ENCODE measurements around the gene ZNF594.

The ZNF594 gene

DNA sequence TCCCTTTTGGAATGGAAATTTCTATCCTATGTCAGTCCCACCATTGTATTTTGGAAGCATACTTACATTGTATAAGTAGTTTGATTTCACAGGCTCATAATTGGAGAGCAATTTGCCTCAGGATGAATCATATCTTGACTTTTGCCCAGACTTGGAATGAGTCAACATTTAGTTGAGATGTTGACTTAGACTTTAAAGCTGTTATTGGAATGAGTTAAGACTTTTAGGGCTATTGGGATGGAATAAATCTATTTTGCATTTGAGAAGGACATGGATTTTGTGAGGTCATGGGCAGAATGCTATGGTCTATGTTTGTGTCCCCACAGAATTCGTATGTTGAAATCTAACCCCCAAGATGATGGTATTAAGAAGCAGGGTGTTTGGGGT is 12.2 kb upstream of the ZNF594 start:
- Histone ChIP-seq H3K36me3 (no peaks in the 10 kb centered on the region), H3K27me3 (ENCODE audit: insufficient read depth, low read depth, severe bottlenecking) (no peaks in the 10 kb centered on the region), H3K4me3 (ENCODE audit: low read depth, low read length) (no peak overlapping the region), H3K9me3 (ENCODE audit: severe bottlenecking) (no peaks in the 10 kb centered on the region), H3K27ac (no peak overlapping the region)
- no peak for TF ChIP-seq CTCF (IDR thresholded peaks at IDR 0.05; ENCODE audit: low read depth, low read length)
- DNase-seq, result no peak

GRCh38 chr17:5203178-5203907 is 11.7 kb upstream of the ZNF594 start:
- TF ChIP-seq CTCF (IDR thresholded peaks at IDR 0.05; ENCODE audit: low read depth, low read length), result no peak
- no peak for DNase-seq
- no peaks in the 10 kb centered on the region for H3K36me3 ChIP-seq
- no peaks in the 10 kb centered on the region for H3K27me3 ChIP-seq (ENCODE audit: insufficient read depth, low read depth, severe bottlenecking)
- no peak overlapping the region for H3K27ac ChIP-seq
- no peaks in the 10 kb centered on the region for H3K9me3 ChIP-seq (ENCODE audit: severe bottlenecking)
- H3K4me3 ChIP-seq (ENCODE audit: low read depth, low read length), result no peak overlapping the region

GRCh38 chr17:5201011-5201410 is 9.3 kb upstream of the ZNF594 start:
- Histone ChIP-seq H3K27ac (no peak overlapping the region), H3K36me3 (no peaks in the 10 kb centered on the region), H3K9me3 (ENCODE audit: severe bottlenecking) (no peaks in the 10 kb centered on the region), H3K27me3 (ENCODE audit: insufficient read depth, low read depth, severe bottlenecking) (no peaks in the 10 kb centered on the region), H3K4me3 (ENCODE audit: low read depth, low read length) (no peak overlapping the region)
- DNase-seq, result no peak
- no peak for TF ChIP-seq CTCF (IDR thresholded peaks at IDR 0.05; ENCODE audit: low read depth, low read length)

DNA sequence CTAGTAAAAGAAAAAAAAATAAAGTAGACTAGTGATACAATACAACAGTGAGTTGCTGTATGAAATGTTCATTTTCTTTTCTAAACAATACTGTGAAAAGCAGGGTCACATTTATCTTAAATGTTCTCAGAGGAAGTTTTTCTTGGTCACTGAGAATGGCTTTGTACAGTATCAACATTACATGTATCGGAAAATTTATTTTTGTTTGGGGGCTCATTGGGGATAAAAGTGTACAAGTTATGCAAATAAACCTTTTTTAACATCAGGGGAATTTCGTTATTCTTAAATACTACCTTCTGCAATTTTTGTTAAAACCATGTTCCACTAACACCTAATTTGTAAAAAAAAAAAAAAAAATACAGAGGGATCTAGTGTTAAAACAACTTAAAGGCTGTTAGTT is 8.7 kb upstream of the ZNF594 start:
- Histone ChIP-seq H3K27ac (no peak overlapping the region), H3K9me3 (ENCODE audit: severe bottlenecking) (no peaks in the 10 kb centered on the region), H3K4me3 (ENCODE audit: low read depth, low read length) (no peak overlapping the region), H3K27me3 (ENCODE audit: insufficient read depth, low read depth, severe bottlenecking) (no peaks in the 10 kb centered on the region), H3K36me3 (no peaks in the 10 kb centered on the region)
- DNase-seq, result no peak
- no peak for TF ChIP-seq CTCF (IDR thresholded peaks at IDR 0.05; ENCODE audit: low read depth, low read length)

GRCh38 chr17:5198472-5198871 is 6.8 kb upstream of the ZNF594 start:
- DNase-seq, result no peak
- no peak for TF ChIP-seq CTCF (IDR thresholded peaks at IDR 0.05; ENCODE audit: low read depth, low read length)
- Histone ChIP-seq H3K9me3 (ENCODE audit: severe bottlenecking) (no peaks in the 10 kb centered on the region), H3K27ac (no peak overlapping the region), H3K36me3 (no peaks in the 10 kb centered on the region), H3K4me3 (ENCODE audit: low read depth, low read length) (no peak overlapping the region), H3K27me3 (ENCODE audit: insufficient read depth, low read depth, severe bottlenecking) (no peaks in the 10 kb centered on the region)

DNA sequence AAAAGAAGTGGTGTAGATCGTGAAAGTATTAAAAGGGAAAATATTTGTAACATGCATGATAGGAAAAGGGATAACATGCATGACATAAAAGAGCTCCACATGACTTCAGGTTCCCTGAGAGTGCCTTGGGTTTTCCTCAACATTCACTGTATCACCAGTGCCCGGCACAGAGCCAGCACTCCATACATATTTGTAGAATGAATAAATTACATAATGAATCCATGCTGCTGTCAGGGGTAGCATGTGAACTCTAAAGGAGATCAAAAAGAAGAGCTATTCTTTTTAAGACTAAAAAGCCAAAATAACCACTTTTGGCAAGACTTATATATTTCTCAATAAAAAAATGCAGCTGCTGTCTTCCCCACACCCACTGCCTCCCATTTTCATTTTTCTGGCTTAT is 2.7 kb upstream of the ZNF594 start:
- no peak for TF ChIP-seq CTCF (IDR thresholded peaks at IDR 0.05; ENCODE audit: low read depth, low read length)
- Histone ChIP-seq H3K36me3 (peaks cover 16% of the 10 kb centered on the region), H3K27ac (no peak overlapping the region), H3K9me3 (ENCODE audit: severe bottlenecking) (peaks cover 6% of the 10 kb centered on the region), H3K4me3 (ENCODE audit: low read depth, low read length) (no peak overlapping the region), H3K27me3 (ENCODE audit: insufficient read depth, low read depth, severe bottlenecking) (no peaks in the 10 kb centered on the region)
- no peak for DNase-seq
